ENCODE results near the gene WFDC8.

The WFDC8 gene

DNA sequence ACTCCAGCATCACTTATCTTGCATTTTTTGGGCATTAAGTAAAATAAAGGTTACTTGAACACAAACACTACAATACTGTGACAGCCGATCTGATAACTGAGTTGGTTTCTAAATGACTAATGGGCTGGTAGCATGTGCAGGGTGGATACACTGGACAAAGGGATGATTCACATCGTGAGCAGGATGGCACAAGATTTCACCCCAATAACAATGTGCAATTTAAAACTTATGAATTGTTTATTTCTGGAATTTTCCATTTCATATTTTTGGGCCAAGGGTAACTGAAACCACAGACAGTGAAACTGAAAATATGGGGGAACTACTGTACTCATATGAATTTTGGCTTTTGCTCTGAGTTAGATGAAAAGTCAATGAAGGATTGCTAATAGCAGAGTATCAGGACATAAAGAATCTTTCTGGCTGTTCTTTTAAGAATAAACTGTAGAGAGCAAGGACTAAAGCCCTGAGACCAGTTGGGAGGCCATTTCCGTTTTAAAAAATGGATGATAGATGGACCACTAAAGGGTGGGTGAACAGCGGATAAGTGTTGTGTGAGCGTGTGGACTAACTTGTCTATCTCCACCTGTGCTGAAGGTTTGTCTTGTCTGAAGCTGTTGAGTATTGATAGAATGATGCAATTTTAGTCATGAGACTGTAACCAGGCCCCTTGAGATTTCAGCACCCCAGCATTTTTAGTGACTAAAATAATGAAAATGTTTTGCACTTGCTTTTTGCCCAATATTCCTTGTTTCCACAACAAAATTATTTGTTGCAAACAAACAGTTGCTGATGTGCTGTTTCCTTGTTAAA is 71.9 kb downstream of the WFDC8 start:
- TF ChIP-seq PKNOX1 (IDR thresholded peaks at IDR 0.05) (no peak), ARNT (IDR thresholded peaks at IDR 0.05) (no peak), BHLHE40 (IDR thresholded peaks at IDR 0.05; ENCODE audit: borderline replicate concordance) (no peak), HDGF (IDR thresholded peaks at IDR 0.05; ENCODE audit: borderline replicate concordance) (no peak), FOXM1 (IDR thresholded peaks at IDR 0.05; ENCODE audit: borderline replicate concordance) (no peak), SUZ12 (IDR thresholded peaks at IDR 0.05) (no peak), SP1 (IDR thresholded peaks at IDR 0.05) (no peak), CTBP1 (IDR thresholded peaks at IDR 0.05; ENCODE audit: borderline replicate concordance) (no peak)
- POLR2A ChIA-PET: no interaction called here
- CTCF ChIA-PET: no interaction called here
- DNase-seq (ENCODE audit: extremely low spot score): no peak

DNA sequence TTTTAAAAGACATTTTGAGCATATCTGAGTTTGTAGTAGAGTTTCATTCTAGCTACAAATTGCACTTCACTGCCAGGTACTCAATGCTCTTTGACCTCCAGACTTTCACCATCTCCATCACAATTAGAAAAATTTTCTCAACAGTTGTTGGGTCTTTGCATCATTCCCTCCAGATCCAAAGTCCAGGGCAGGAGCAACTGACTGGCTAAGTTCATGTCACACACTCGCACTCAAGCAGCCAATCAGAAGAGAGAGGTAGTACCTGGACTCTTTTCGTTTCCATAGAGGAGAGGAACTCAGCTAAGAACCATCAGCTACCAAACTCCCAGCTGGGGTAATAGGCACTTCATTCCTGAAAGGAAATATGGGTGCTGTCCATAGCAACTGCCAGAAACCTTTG is 72.7 kb downstream of the WFDC8 start:
- ChIA-PET POLR2A (no interaction called here), CTCF (no interaction called here)
- no peak for TF ChIP-seq FOXA1 (IDR thresholded peaks at IDR 0.05)
- TF ChIP-seq NFRKB (IDR thresholded peaks at IDR 0.05): no peak
- no peak for TF ChIP-seq FOXM1 (IDR thresholded peaks at IDR 0.05; ENCODE audit: borderline replicate concordance)
- TF ChIP-seq CTBP1 (IDR thresholded peaks at IDR 0.05; ENCODE audit: borderline replicate concordance): no peak
- no peak for DNase-seq (ENCODE audit: extremely low spot score)

GRCh38 chr20:45503403-45503802 is 75.7 kb downstream of the WFDC8 start:
- CTCF ChIA-PET: no interaction called here
- DNase-seq (ENCODE audit: extremely low spot score): no peak
- POLR2A ChIA-PET: no interaction called here
- TF ChIP-seq ELF4 (IDR thresholded peaks at IDR 0.05) (no peak), SUZ12 (IDR thresholded peaks at IDR 0.05) (no peak), PKNOX1 (IDR thresholded peaks at IDR 0.05) (no peak), TARDBP (IDR thresholded peaks at IDR 0.05) (no peak), CTBP1 (IDR thresholded peaks at IDR 0.05; ENCODE audit: borderline replicate concordance) (no peak), ZNF384 (IDR thresholded peaks at IDR 0.05) (no peak), ARNT (IDR thresholded peaks at IDR 0.05) (no peak)

DNA sequence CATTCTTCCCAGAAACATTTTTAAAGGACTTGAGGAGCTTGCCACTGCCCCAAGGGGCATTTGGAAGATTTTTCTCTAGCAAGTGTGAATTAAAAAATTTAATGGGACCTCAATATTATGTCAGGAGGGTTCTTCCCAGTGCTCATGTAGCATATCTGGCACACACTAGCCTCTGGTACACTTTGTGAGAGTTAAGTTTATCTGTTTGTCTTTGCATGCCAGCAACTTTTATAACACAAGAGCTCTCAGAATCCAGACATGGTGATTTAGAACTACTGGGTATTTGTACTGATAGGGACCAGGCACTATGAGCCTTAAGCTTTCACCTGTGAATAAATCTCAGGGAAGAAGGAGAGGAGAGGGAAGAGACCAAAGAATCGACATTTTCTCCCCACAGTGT is 76.5 kb downstream of the WFDC8 start:
- no peak for TF ChIP-seq FOXK2 (IDR thresholded peaks at IDR 0.05)
- TF ChIP-seq LEF1 (IDR thresholded peaks at IDR 0.05; ENCODE audit: borderline replicate concordance): no peak
- TF ChIP-seq SUZ12 (IDR thresholded peaks at IDR 0.05): no peak
- no peak for TF ChIP-seq TARDBP (IDR thresholded peaks at IDR 0.05)
- TF ChIP-seq PKNOX1 (IDR thresholded peaks at IDR 0.05): no peak
- TF ChIP-seq ARNT (IDR thresholded peaks at IDR 0.05): no peak
- TF ChIP-seq FOXM1 (IDR thresholded peaks at IDR 0.05; ENCODE audit: borderline replicate concordance): no peak
- no peak for TF ChIP-seq BHLHE40 (IDR thresholded peaks at IDR 0.05; ENCODE audit: borderline replicate concordance)
- TF ChIP-seq FOXA1 (IDR thresholded peaks at IDR 0.05): no peak
- no peak for TF ChIP-seq ELF4 (IDR thresholded peaks at IDR 0.05)
- no peak for TF ChIP-seq ZNF384 (IDR thresholded peaks at IDR 0.05)
- TF ChIP-seq SP1 (IDR thresholded peaks at IDR 0.05): no peak
- TF ChIP-seq NFRKB (IDR thresholded peaks at IDR 0.05): no peak
- TF ChIP-seq HDGF (IDR thresholded peaks at IDR 0.05; ENCODE audit: borderline replicate concordance): no peak
- no peak for TF ChIP-seq CTBP1 (IDR thresholded peaks at IDR 0.05; ENCODE audit: borderline replicate concordance)
- TF ChIP-seq L3MBTL2 (conservative IDR thresholded peaks at IDR 0.05): no peak
- CTCF ChIA-PET: no interaction called here
- DNase-seq (ENCODE audit: extremely low spot score): no peak

More for the DNA sequence above, 76.5 kb downstream of the WFDC8 start:
- POLR2A ChIA-PET: no interaction called here
